GM12864 (cell line): ENCODE measurements around the gene EMX2.

ENCODE experiments used
- DNase-seq: peaks from one replicate; pipeline ENCODE4 v3.0.0-alpha.2; 2011; ENCODE audit warnings: low read depth
- H3K4me3 ChIP-seq: 2 replicates; pipeline ENCODE4 v1.5.1; 2011; ENCODE audit warnings: mild to moderate bottlenecking, low read depth, low read length, control low read depth
- TF ChIP-seq, protein P1 (sequence below): IDR thresholded peaks from 2 replicates; pipeline ENCODE4 v1.5.1; 2011; ENCODE audit warnings: low read depth, mild to moderate bottlenecking, moderate library complexity, low read length, control low read depth, inconsistent platforms; ENCODE audit errors: missing control alignments

Gene EMX2

DNA sequence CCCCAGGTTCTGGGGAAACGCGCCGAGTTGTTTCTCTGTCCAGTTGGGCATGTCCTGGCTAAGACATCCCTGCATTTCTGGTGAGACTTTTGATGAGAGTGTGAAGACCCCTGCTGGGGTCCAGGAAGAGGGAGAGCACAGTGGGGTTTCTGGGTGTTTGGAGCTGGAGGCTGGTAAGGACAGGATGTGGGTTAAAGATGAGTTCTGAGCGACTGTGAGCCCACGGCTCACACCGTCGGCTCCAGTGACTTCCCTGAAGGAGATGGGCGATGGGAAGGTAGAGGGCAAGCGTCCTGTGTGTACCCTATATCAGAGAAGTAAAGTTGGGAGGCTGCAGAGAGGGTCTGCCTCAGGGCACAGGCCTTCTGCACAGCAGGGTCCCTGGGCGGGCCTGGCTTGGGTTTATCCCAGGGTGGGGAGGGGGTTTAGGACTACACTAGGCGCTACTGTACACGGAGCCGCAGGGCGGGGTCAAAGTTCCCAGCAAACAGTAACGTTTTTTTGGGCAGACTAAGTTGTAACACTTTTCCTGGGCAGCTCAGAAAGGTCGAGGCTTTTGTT is 3.6 kb downstream of the EMX2 start:
- no peak for DNase-seq
- H3K4me3 ChIP-seq = no peak overlapping the region
- TF ChIP-seq, protein P1, sequence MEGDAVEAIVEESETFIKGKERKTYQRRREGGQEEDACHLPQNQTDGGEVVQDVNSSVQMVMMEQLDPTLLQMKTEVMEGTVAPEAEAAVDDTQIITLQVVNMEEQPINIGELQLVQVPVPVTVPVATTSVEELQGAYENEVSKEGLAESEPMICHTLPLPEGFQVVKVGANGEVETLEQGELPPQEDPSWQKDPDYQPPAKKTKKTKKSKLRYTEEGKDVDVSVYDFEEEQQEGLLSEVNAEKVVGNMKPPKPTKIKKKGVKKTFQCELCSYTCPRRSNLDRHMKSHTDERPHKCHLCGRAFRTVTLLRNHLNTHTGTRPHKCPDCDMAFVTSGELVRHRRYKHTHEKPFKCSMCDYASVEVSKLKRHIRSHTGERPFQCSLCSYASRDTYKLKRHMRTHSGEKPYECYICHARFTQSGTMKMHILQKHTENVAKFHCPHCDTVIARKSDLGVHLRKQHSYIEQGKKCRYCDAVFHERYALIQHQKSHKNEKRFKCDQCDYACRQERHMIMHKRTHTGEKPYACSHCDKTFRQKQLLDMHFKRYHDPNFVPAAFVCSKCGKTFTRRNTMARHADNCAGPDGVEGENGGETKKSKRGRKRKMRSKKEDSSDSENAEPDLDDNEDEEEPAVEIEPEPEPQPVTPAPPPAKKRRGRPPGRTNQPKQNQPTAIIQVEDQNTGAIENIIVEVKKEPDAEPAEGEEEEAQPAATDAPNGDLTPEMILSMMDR = no peak

DNA sequence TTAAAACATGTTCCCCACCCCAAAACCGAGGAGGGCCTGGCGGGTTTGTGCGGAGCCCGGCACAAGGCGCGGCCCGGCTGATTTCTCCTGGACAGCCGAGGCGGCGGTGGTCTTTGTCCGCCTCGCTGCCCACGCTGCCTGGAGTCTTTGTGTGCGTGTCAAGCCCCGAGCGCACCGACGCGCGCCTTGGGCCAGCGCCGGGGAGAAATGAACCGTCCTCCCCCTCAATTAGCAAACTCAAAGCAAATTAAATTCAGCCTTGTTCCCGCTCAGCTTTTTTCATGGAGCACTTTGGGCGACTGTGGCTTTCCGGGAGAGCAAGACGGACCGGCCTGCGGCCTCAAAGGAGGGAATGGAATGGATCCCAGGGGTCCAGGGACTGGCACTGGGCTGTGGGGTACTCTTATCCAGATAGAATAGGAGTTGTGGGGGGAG is 4.1 kb downstream of the EMX2 start:
- DNase-seq = no peak
- TF ChIP-seq, protein P1 = no peak
- H3K4me3 ChIP-seq = no peak overlapping the region

DNA sequence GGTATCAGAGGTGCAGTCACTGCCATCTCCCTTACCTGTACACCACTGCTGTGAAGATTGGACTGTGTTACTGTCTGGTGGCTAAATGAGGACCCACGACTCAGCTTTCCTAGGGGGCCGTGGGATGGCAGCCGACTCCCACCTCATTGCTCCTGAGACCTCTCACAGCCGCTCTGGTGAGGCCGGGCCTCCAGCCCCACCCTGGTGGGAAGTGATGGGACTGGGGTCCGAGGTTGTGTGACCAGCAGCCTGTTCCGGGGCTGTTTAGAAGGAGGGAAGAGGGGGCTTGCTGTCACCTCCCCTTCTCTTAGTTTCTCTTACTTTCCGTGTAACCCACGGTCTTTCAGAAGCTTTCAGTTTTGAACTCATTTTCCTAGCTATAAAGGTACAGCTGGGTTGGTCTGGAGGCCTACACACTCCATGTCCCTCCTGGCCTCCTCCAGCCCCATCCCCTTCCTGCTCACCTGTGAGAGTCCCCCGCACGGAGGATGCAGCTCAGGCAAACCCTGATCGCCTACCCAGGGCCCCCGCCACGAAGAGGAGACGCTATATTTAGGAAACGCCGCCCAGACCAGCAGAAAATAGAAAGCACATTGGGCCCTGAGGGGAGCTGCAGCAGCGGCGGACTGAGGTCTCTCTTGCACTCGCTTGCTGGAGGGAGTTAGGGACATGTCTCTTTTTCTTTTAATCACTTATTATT is 4.6 kb downstream of the EMX2 start:
- TF ChIP-seq, protein P1 = no peak
- no peak overlapping the region for H3K4me3 ChIP-seq
- no peak for DNase-seq

DNA sequence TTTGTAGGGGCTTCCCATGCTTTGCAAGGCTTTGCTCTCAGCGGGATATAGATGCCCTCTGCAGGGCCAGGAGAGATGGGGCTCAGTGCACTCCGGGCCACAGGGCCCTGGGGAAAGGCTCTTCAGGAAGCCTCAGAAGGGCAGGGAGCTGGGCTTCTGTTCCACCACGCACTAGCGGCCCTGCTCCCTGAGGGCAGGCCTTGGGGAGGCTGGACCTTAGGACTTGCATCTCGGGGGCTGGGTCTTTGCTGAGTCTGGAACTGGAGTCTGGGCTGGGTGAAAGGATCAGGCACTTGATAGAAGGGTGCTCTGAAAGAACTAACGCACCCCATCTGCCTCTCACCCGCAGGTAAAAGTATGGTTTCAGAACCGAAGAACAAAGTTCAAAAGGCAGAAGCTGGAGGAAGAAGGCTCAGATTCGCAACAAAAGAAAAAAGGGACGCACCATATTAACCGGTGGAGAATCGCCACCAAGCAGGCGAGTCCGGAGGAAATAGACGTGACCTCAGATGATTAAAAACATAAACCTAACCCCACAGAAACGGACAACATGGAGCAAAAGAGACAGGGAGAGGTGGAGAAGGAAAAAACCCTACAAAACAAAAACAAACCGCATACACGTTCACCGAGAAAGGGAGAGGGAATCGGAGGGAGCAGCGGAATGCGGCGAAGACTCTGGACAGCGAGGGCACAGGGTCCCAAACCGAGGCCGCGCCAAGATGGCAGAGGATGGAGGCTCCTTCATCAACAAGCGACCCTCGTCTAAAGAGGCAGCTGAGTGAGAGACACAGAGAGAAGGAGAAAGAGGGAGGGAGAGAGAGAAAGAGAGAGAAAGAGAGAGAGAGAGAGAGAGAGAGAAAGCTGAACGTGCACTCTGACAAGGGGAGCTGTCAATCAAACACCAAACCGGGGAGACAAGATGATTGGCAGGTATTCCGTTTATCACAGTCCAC is 5.4 kb downstream of the EMX2 start:
- no peak for DNase-seq
- TF ChIP-seq, protein P1 = no peak
- no peak overlapping the region for H3K4me3 ChIP-seq

DNA sequence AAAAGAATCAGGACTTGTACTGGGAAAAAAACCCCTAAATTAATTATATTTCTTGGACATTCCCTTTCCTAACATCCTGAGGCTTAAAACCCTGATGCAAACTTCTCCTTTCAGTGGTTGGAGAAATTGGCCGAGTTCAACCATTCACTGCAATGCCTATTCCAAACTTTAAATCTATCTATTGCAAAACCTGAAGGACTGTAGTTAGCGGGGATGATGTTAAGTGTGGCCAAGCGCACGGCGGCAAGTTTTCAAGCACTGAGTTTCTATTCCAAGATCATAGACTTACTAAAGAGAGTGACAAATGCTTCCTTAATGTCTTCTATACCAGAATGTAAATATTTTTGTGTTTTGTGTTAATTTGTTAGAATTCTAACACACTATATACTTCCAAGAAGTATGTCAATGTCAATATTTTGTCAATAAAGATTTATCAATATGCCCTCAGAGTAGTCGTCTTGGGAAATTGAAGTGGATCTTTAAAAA is 6.6 kb downstream of the EMX2 start:
- TF ChIP-seq, protein P1 = no peak
- DNase-seq = no peak

DNA sequence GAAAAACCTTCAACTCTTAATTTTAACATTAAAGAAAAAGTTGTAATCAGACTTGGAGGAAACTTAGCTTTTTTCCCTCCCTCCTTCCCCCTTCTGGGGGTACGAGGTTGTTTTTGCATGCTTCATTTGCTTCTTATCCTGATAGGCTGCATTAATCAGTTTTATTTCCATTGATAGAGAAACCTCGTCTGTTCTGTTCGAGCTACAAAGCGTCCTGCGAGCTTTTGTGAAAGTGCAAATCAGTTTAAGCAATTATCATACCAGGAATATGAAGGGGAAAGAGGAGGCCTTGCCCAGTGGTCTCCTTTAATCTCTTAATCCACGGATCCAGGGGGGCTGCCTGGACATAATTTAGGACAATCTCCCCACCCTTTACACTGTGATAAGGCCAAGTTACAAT is 7.5 kb downstream of the EMX2 start:
- DNase-seq = no peak
- TF ChIP-seq, protein P1 = no peak
- no peak overlapping the region for H3K4me3 ChIP-seq

More for the DNA sequence above, 6.6 kb downstream of the EMX2 start:
- H3K4me3 ChIP-seq = no peak overlapping the region
